DOHH2 (cell line): ENCODE results near the gene CIBAR2.

Experiments used
- CTCF ChIP-seq: fragments of 200-600 bp; sonication (generic); IDR thresholded peaks from one replicate; pipeline ENCODE4 v1.5.1; 2014; ENCODE audit warnings: antibody characterized with exemption, mild to moderate bottlenecking, low read depth, low read length; ENCODE audit not compliant: poor library complexity, severe bottlenecking
- EZH2phosphoT487 ChIP-seq: fragments of 200-600 bp; sonication (generic); IDR thresholded peaks from 2 replicates; pipeline ENCODE4 v1.6.1; 2017; ENCODE audit warnings: borderline replicate concordance, mild to moderate bottlenecking, antibody characterized with exemption, low read length, moderate library complexity, mixed read lengths

- no peak for TF ChIP-seq CTCF
- no peak for TF ChIP-seq EZH2phosphoT487
Measured at GRCh38 chr16:85134789-85135142, 22.5 kb upstream of the CIBAR2 start.
